Hepatocyte (in vitro differentiated cells): ENCODE results near the gene NXPH4. TPM values are rescaled to one million over a fixed set of nuclear protein-coding genes. Genes with fewer than 3 reads are reported as not detected.

Experiments
- DNase-seq: peaks from one replicate; pipeline ENCODE4 v3.0.0-alpha.2; 2016; ENCODE audit warnings: low spot score
- H2AFZ ChIP-seq: fragments of 200-600 bp; sonication (generic); 2 replicates; pipeline ENCODE4 v1.6.0; 2016; ENCODE audit warnings: antibody characterized with exemption, mild to moderate bottlenecking
- H3K27ac ChIP-seq: fragments of 200-600 bp; sonication (generic); 2 replicates; pipeline ENCODE4 v1.5.1; 2016; ENCODE audit warnings: mild to moderate bottlenecking
- H3K27me3 ChIP-seq: fragments of 200-600 bp; sonication (generic); 2 replicates; pipeline ENCODE4 v1.6.1; 2016
- H3K36me3 ChIP-seq: fragments of 200-600 bp; sonication (generic); replicated peaks from 2 replicates; pipeline ENCODE4 v1.5.1; 2016; ENCODE audit warnings: low read depth; ENCODE audit not compliant: insufficient read depth
- H3K4me1 ChIP-seq: fragments of 200-600 bp; sonication (generic); 2 replicates; pipeline ENCODE4 v1.5.1; 2016; ENCODE audit warnings: mild to moderate bottlenecking, moderate library complexity; ENCODE audit not compliant: insufficient read depth
- H3K4me2 ChIP-seq: fragments of 200-600 bp; sonication (generic); 2 replicates; pipeline ENCODE4 v1.6.0; 2016
- H3K4me3 ChIP-seq: fragments of 200-600 bp; sonication (generic); 2 replicates; pipeline ENCODE4 v1.5.1; 2016; ENCODE audit warnings: mild to moderate bottlenecking
- H3K79me2 ChIP-seq: fragments of 200-600 bp; sonication (generic); 2 replicates; pipeline ENCODE4 v1.6.0; 2017; ENCODE audit warnings: mild to moderate bottlenecking
- H3K9me2 ChIP-seq: fragments of 200-600 bp; sonication (generic); replicated peaks from 2 replicates; pipeline ENCODE4 v1.6.0; 2017; ENCODE audit warnings: mild to moderate bottlenecking; ENCODE audit not compliant: insufficient read depth
- H3K9me3 ChIP-seq: fragments of 200-600 bp; sonication (generic); 2 replicates; pipeline ENCODE4 v1.5.1; 2016; ENCODE audit warnings: low read depth, mild to moderate bottlenecking
- H4K20me1 ChIP-seq: fragments of 200-600 bp; sonication (generic); 2 replicates; pipeline ENCODE4 v1.6.0; 2016; ENCODE audit warnings: mild to moderate bottlenecking; ENCODE audit not compliant: insufficient read depth, poor library complexity, severe bottlenecking
- EZH2 ChIP-seq: fragments of 200-600 bp; sonication (generic); IDR thresholded peaks from 2 replicates; pipeline ENCODE4 v1.6.1; 2016; ENCODE audit warnings: antibody characterized with exemption, mild to moderate bottlenecking, borderline replicate concordance
- EZH2phosphoT487 ChIP-seq: fragments of 200-600 bp; sonication (generic); IDR thresholded peaks from one replicate; pipeline ENCODE4 v1.6.1; 2018; ENCODE audit warnings: antibody characterized with exemption, mild to moderate bottlenecking, low read depth, moderate library complexity; ENCODE audit not compliant: unreplicated experiment, severe bottlenecking
- microRNA counts: library from miRNA; unstranded; fragments of <30 nt; microRNA quantifications from one replicate; lab custom pipeline; 2017
- microRNA-seq: library from miRNA; unstranded; fragments of <30 nt; microRNA quantifications from one replicate; pipeline ENCODE4, GENCODE V29; 2017
- polyA plus RNA-seq: library from polyadenylated mRNA; unstranded; fragments of >200 nt; fragmentation: Nextera tagmentation; extraction: Ambion mirVana; gene quantifications from 2 replicates; pipeline ENCODE4 v1.2.1, GENCODE V29; 2016
- small RNA-seq: library from RNA; depleted of rRNA; stranded (forward); fragments of <200 nt; gene quantifications from one replicate; pipeline ENCODE3, GENCODE V24; 2014
- total RNA-seq: library from RNA; depleted of rRNA; stranded (reverse); fragments of >200 nt; gene quantifications from 2 replicates; pipeline ENCODE4 v1.2.3, GENCODE V29; 2014
- TF ChIP-seq, protein P1 (sequence below): fragments of 200-600 bp; sonication (generic); IDR thresholded peaks from 2 replicates; pipeline ENCODE4 v1.5.1; 2016; ENCODE audit warnings: antibody characterized with exemption, mild to moderate bottlenecking; ENCODE audit not compliant: poor library complexity

The NXPH4 gene
- total and polyA plus RNA-seq, 2 experiments from 2014 or later: 1.1 to 3.3 TPM

DNA sequence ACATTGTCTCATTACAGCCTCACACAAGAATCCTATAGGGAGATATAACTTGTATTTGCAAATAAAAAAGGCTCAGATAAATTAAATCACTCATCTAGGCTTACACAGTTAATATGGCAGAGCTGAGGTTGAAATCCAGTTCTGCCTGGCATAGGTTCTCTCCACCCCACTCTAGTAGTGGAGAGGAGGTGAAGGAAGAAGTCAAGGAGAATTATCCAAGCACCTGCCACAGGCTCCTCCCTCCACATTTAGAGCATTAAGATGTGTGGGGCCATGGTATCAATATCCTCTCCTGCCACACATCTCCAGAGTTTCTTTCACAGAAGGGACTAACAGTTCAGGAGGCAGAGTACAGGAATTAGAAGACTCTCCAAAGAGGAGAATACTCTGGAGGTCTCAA, 56.9 kb downstream of the NXPH4 start:
- H3K79me2 ChIP-seq: no peaks in the 10 kb centered on the region
- H2AFZ ChIP-seq: no peak overlapping the region
- no peak overlapping the region for H3K4me3 ChIP-seq
- no peaks in the 10 kb centered on the region for H3K27me3 ChIP-seq
- H3K27ac ChIP-seq: no peak overlapping the region
- H3K4me2 ChIP-seq: no peak overlapping the region
- H3K9me2 ChIP-seq: no peaks in the 10 kb centered on the region
- no peaks in the 10 kb centered on the region for H3K9me3 ChIP-seq
- no peaks in the 10 kb centered on the region for H3K36me3 ChIP-seq
- TF ChIP-seq, protein P1, sequence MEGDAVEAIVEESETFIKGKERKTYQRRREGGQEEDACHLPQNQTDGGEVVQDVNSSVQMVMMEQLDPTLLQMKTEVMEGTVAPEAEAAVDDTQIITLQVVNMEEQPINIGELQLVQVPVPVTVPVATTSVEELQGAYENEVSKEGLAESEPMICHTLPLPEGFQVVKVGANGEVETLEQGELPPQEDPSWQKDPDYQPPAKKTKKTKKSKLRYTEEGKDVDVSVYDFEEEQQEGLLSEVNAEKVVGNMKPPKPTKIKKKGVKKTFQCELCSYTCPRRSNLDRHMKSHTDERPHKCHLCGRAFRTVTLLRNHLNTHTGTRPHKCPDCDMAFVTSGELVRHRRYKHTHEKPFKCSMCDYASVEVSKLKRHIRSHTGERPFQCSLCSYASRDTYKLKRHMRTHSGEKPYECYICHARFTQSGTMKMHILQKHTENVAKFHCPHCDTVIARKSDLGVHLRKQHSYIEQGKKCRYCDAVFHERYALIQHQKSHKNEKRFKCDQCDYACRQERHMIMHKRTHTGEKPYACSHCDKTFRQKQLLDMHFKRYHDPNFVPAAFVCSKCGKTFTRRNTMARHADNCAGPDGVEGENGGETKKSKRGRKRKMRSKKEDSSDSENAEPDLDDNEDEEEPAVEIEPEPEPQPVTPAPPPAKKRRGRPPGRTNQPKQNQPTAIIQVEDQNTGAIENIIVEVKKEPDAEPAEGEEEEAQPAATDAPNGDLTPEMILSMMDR: no peak
- TF ChIP-seq EZH2 (no peak), EZH2phosphoT487 (no peak)
- no peak for DNase-seq
- H4K20me1 ChIP-seq: no peaks in the 10 kb centered on the region
- no peaks in the 10 kb centered on the region for H3K4me1 ChIP-seq

MicroRNA genes within 50 kb of the gene (microRNA counts, 767-probe panel; counts per million panel counts)
- not detected for microRNA hsa-miR-1228-3p (lab: Ali Mortazavi, UCI)

Small RNA genes lying within 50 kb of the gene (microRNA-seq; reads per million reads assigned to microRNA genes)
- gene MIR1228: 11.2 reads per million, percentile 26 among the genes with 10 or more reads in this experiment

Small RNA genes lying within 50 kb of the gene (small RNA-seq; reads per million reads assigned to genes)
- gene MIR1228: 1.0 reads per million, percentile 72 among the genes with 10 or more reads in this experiment

Other genes starting within 250 kb of the NXPH4 start
- gene ZBTB39, start 210.2 kb upstream of the NXPH4 start, total RNA-seq: 6.4 and 6.5 TPM in 2 replicates
- 1.8 and 2.0 TPM in 2 replicates for gene ZBTB39, start 210.2 kb upstream of the NXPH4 start, polyA plus RNA-seq
- gene TAC3, start 200.3 kb upstream of the NXPH4 start, total RNA-seq: 13.0 and 18.1 TPM in 2 replicates
- 113 and 167 TPM in 2 replicates for gene TAC3, start 200.3 kb upstream of the NXPH4 start, polyA plus RNA-seq
- 28.3 and 29.2 TPM in 2 replicates for gene MYO1A, start 166.7 kb upstream of the NXPH4 start, total RNA-seq
- gene MYO1A, start 166.7 kb upstream of the NXPH4 start, polyA plus RNA-seq: 23.8 and 25.2 TPM in 2 replicates
- 8.3 and 9.3 TPM in 2 replicates for gene NEMP1, start 138.0 kb upstream of the NXPH4 start, total RNA-seq
- gene NEMP1, start 138.0 kb upstream of the NXPH4 start, polyA plus RNA-seq: 3.0 and 6.2 TPM in 2 replicates
- gene NAB2, start 127.7 kb upstream of the NXPH4 start, total RNA-seq: 21.9 and 24.8 TPM in 2 replicates
- gene NAB2, start 127.7 kb upstream of the NXPH4 start, polyA plus RNA-seq: 12.3 and 12.9 TPM in 2 replicates
- gene STAT6, start 105.4 kb upstream of the NXPH4 start, total RNA-seq: 76.7 and 78.9 TPM in 2 replicates
- 80.0 and 101 TPM in 2 replicates for gene STAT6, start 105.4 kb upstream of the NXPH4 start, polyA plus RNA-seq
- 48.5 and 76.8 TPM in 2 replicates for gene LRP1, start 88.3 kb upstream of the NXPH4 start, total RNA-seq
- gene LRP1, start 88.3 kb upstream of the NXPH4 start, polyA plus RNA-seq: 47.8 and 57.6 TPM in 2 replicates
- gene LRP1-AS, start 69.2 kb upstream of the NXPH4 start, total RNA-seq: not detected in 2 replicates
- gene LRP1-AS, start 69.2 kb upstream of the NXPH4 start, polyA plus RNA-seq: 0.59 TPM in 1 of 2 replicates, not detected in the other
- 168 and 193 TPM in 2 replicates for gene SHMT2, start 12.9 kb downstream of the NXPH4 start, total RNA-seq
- gene SHMT2, start 12.9 kb downstream of the NXPH4 start, polyA plus RNA-seq: 85.3 and 126 TPM in 2 replicates
- 0.23 and 1.1 TPM in 2 replicates for gene STAC3, start 34.4 kb downstream of the NXPH4 start, total RNA-seq
- gene STAC3, start 34.4 kb downstream of the NXPH4 start, polyA plus RNA-seq: 0.49 and 0.83 TPM in 2 replicates
- 22.8 and 28.7 TPM in 2 replicates for gene R3HDM2, start 214.2 kb downstream of the NXPH4 start, total RNA-seq
- 13.4 and 17.1 TPM in 2 replicates for gene R3HDM2, start 214.2 kb downstream of the NXPH4 start, polyA plus RNA-seq
- 1.3 and 1.8 TPM in 2 replicates for gene INHBC, start 218.0 kb downstream of the NXPH4 start, total RNA-seq
- 1.5 and 3.4 TPM in 2 replicates for gene INHBC, start 218.0 kb downstream of the NXPH4 start, polyA plus RNA-seq
- gene INHBE, start 238.5 kb downstream of the NXPH4 start, total RNA-seq: 44.2 and 45.9 TPM in 2 replicates
- gene INHBE, start 238.5 kb downstream of the NXPH4 start, polyA plus RNA-seq: 6.1 and 15.1 TPM in 2 replicates
- gene GLI1, start 243.0 kb downstream of the NXPH4 start, total RNA-seq: 5.9 and 7.6 TPM in 2 replicates
- 5.1 and 6.0 TPM in 2 replicates for gene GLI1, start 243.0 kb downstream of the NXPH4 start, polyA plus RNA-seq